Endothelial cell (in vitro differentiated cells): Measurements from ENCODE around the gene KLHL22. TPM values are rescaled to one million over a fixed set of nuclear protein-coding genes. Genes with fewer than 3 reads are reported as not detected.

Source experiments
- DNase-seq: peaks from one replicate; pipeline ENCODE4 v3.0.0; 2021; ENCODE audit warnings: low spot score
- H3K27ac Mint-ChIP-seq: one replicate; pipeline ENCODE4 v1.8.0; 2021; ENCODE audit warnings: mixed read lengths, inconsistent platforms; ENCODE audit not compliant: unreplicated experiment
- H3K27me3 Mint-ChIP-seq: one replicate; pipeline ENCODE4 v1.8.0; 2021; ENCODE audit warnings: mild to moderate bottlenecking, moderate library complexity, mixed read lengths, inconsistent platforms; ENCODE audit not compliant: unreplicated experiment
- H3K36me3 Mint-ChIP-seq: one replicate; pipeline ENCODE4 v1.8.0; 2021; ENCODE audit warnings: mild to moderate bottlenecking, low read depth, mixed read lengths, inconsistent platforms; ENCODE audit not compliant: unreplicated experiment
- H3K4me1 Mint-ChIP-seq: one replicate; pipeline ENCODE4 v1.8.0; 2021; ENCODE audit warnings: mild to moderate bottlenecking, mixed read lengths, inconsistent platforms; ENCODE audit not compliant: unreplicated experiment
- H3K4me3 Mint-ChIP-seq: one replicate; pipeline ENCODE4 v1.8.0; 2021; ENCODE audit warnings: mild to moderate bottlenecking, mixed read lengths, inconsistent platforms; ENCODE audit not compliant: unreplicated experiment
- H3K9me3 Mint-ChIP-seq: one replicate; pipeline ENCODE4 v1.8.0; 2021; ENCODE audit warnings: mixed read lengths, inconsistent platforms; ENCODE audit not compliant: unreplicated experiment
- total RNA-seq: library from RNA; stranded (reverse); fragmentation: NEBNext Ultra II Directional; extraction: Animal tissue kit (Norgen Biotek cat#: 25700); gene quantifications from one replicate; pipeline ENCODE4 v1.2.1, GENCODE V29; 2021; ENCODE audit not compliant: unreplicated experiment
- TF ChIP-seq, protein P1 (sequence below): fragments of 200-600 bp; sonication (generic); IDR thresholded peaks from one replicate; pipeline ENCODE4 v1.5.0; 2021; ENCODE audit warnings: antibody characterized with exemption; ENCODE audit not compliant: unreplicated experiment

KLHL22 gene
- total RNA-seq, 1 donor from 2014 or later, result 19.4 TPM

DNA sequence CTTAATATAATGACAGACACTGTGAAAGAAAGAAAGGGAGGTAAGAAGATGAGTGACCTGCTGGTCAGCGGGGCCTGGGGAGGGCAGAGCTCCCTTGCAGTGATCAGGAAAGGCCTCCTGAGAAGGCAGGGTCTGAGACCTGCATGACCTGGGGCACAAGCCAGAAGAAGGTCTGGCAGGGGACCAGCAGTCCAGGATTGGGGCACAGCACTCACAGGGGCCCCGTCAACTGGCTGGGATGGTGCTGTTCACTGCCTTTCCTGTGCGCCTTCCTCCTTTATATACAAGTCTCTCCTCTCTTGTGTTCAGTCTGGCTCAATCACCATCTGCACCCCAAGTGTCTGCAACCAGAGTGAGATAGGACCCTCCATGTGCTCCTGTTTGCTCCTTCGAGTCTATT lies 35.7 kb downstream of the KLHL22 start:
- Mint-ChIP-seq H3K27me3 (peaks cover 3% of the 10 kb centered on the region), H3K4me1 (peaks cover 27% of the 10 kb centered on the region), H3K36me3 (peaks cover 6% of the 10 kb centered on the region), H3K4me3 (no peak overlapping the region), H3K9me3 (no peaks in the 10 kb centered on the region), H3K27ac (no peak overlapping the region)
- TF ChIP-seq, protein P1, sequence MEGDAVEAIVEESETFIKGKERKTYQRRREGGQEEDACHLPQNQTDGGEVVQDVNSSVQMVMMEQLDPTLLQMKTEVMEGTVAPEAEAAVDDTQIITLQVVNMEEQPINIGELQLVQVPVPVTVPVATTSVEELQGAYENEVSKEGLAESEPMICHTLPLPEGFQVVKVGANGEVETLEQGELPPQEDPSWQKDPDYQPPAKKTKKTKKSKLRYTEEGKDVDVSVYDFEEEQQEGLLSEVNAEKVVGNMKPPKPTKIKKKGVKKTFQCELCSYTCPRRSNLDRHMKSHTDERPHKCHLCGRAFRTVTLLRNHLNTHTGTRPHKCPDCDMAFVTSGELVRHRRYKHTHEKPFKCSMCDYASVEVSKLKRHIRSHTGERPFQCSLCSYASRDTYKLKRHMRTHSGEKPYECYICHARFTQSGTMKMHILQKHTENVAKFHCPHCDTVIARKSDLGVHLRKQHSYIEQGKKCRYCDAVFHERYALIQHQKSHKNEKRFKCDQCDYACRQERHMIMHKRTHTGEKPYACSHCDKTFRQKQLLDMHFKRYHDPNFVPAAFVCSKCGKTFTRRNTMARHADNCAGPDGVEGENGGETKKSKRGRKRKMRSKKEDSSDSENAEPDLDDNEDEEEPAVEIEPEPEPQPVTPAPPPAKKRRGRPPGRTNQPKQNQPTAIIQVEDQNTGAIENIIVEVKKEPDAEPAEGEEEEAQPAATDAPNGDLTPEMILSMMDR, result no peak
- no peak for DNase-seq

DNA sequence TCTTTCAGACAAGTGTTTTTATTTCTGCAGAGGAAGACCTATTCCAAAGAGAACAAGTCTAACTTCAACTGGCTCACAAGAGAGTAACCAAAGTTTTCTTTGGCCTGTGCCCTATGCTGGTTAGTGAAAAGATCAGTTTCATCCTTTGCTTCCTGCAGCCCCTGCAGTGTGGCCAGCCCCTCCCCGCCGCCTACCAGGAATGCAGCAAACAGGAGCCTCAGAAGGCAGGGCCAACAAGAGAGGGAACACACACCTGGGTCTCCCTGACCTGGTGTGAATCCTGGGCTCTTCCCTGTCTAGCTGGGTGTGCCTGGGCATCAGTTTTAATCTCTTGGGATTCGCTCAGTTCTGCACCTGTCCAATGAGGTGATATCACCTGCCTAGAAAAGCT lies 36.4 kb downstream of the KLHL22 start:
- no peaks in the 10 kb centered on the region for H3K9me3 Mint-ChIP-seq
- H3K4me1 Mint-ChIP-seq, result peaks cover 22% of the 10 kb centered on the region
- TF ChIP-seq, protein P1, result no peak
- DNase-seq, result no peak
- H3K4me3 Mint-ChIP-seq, result no peak overlapping the region
- H3K27me3 Mint-ChIP-seq, result peaks cover 3% of the 10 kb centered on the region
- H3K36me3 Mint-ChIP-seq, result peaks cover 5% of the 10 kb centered on the region
- H3K27ac Mint-ChIP-seq, result no peak overlapping the region

DNA sequence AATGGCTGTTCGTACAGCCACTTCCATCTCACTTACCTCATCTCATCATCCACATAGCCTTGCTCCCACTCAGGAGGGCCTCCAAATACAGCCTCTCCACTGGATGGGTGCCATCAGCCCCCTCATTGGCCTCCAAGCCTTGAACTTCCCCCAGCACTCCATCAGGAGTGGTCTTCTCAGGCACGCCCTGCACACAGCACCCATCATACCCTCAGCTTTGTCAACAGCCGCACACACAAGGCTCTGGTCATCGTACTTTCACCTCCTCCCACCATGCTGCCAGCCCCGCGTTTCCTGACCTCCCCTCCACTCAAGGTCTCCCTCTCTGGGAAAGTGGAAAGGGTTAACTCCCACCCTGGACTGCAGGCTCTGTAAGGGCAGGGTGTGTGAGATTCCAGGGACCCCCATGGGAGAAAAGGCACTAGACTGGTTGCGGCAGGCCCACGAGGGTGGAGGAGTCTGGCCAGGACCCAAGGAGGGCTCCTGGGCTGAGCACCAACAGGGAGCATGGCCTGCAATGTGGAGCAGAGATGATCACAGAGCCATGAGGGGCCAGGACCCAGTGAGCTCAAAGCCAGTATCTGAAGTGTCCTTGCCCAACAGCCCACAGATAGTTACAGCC lies 37.0 kb downstream of the KLHL22 start:
- Mint-ChIP-seq H3K27ac (no peak overlapping the region), H3K4me3 (no peak overlapping the region), H3K9me3 (no peaks in the 10 kb centered on the region), H3K36me3 (peaks cover 1% of the 10 kb centered on the region), H3K4me1 (peaks cover 17% of the 10 kb centered on the region), H3K27me3 (peaks cover 2% of the 10 kb centered on the region)
- TF ChIP-seq, protein P1, result no peak
- no peak for DNase-seq

DNA sequence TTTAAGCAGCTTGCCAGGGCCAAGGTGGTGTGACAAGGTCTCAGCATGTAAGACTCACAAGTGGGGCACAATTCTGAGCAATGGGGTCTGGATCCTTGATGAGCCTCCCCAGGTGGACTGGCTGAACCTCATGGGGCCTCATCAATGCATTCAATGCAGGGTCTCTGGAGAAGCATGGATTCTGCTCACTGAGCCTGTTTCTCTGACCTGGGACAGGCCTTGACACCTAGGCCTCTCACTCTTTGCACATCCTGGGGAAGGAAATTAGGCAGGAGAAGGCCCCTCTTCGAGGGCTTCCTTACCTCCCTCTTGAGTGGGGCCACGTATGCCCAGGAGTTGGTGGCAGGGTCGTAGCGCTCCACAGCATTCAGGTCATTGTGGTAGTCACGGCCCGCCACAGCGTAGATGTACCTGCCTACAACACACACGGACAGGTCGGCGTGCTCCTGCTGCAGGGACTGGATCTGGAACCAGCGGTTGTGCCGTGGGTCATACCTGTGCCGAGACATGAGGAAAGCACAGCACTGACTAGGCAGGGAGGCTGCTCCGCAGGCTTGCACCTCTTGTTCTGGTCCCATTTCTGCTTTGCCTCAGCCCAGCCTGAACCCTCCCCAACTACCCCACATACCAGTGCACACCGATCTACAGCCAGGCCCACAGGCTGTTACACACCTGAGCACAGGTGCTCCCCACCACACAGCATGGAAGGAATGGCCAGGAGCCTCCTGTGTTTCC lies 37.9 kb downstream of the KLHL22 start:
- H3K36me3 Mint-ChIP-seq, result no peaks in the 10 kb centered on the region
- H3K4me1 Mint-ChIP-seq, result peaks cover 8% of the 10 kb centered on the region
- no peak overlapping the region for H3K4me3 Mint-ChIP-seq
- peaks cover 2% of the 10 kb centered on the region for H3K27me3 Mint-ChIP-seq
- no peak overlapping the region for H3K27ac Mint-ChIP-seq
- H3K9me3 Mint-ChIP-seq, result no peaks in the 10 kb centered on the region
- DNase-seq, result no peak
- TF ChIP-seq, protein P1, result no peak

DNA sequence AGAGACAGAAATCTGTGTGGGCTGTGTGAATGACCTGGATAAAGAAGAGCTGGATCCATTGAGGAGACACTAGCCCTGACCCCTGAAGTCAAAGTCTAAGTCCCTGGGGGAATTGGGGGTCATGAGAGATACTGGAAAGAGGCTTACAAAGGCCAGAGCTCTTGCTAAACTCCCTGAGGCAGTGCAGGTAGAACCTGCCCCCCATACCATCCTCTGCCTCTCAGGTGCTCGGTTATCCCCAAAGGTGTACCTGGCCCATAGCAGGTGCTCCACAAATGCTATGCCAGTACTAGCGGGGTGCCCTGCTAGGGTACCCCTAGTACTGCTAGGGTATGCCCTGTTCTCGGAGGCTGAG lies 38.9 kb downstream of the KLHL22 start:
- TF ChIP-seq, protein P1, result no peak
- H3K9me3 Mint-ChIP-seq, result no peaks in the 10 kb centered on the region
- no peaks in the 10 kb centered on the region for H3K36me3 Mint-ChIP-seq
- peaks cover 6% of the 10 kb centered on the region for H3K4me1 Mint-ChIP-seq
- H3K27ac Mint-ChIP-seq, result no peak overlapping the region
- peaks cover 2% of the 10 kb centered on the region for H3K27me3 Mint-ChIP-seq
- DNase-seq, result no peak
- no peak overlapping the region for H3K4me3 Mint-ChIP-seq
